GM18517 (cell line): ENCODE measurements around the gene RFK.
"Not testable (repeated sequence)": the region's sequence is repeated elsewhere in the genome, so short reads cannot be mapped to it uniquely, and the experiment has no call there.

Source experiments
- ATAC-seq: cut with Tn5 transposase; IDR thresholded peaks from one replicate; pipeline ENCODE4 v1.9.1; 2021; ENCODE audit warnings: mild to moderate bottlenecking, moderate library complexity; ENCODE audit not compliant: unreplicated experiment

RFK gene

DNA sequence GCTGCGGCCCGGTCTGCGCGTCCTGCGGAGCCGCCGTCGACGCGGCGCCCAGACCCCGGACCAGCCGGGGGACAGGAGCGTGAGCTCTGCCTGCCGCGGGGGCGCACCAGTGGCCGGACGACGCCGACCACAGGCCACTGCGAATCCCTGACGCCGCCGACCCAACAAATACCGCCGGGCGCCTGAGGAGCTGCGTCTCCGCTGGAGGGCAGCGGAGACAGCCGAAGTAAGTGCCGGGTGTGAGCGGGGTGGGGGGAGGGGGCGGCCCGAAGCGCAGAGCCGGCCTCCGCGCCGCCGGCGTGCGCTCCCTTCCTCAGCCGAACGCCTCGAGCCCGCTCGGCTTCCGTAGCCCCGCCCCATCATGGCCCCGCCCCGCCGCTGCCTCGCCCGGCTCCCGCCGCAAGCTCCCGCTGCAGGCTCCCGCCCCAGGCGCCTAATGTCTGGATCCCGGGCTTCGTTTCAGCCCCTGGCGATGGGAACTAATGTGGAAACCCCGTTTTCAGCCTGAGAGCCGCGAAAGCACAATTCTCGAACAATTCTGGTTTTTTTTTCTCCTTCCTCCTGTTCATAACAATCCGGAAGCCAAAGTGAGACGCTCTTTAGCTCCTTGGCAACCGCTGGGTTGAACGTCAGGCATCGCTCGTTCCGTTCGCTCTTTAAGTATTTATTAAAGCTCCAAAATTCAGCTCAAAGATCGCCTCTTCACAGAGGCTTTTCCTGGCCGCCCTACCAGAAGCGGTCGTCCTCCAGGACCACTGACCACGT lies at the start of gene RFK:
Gene RFK (minus strand): TSS at position 232 of the 765 bp plus-strand sequence. CDS start 255 bp downstream, outside the sequence.
- ATAC-seq, result peak; percentile 81

DNA sequence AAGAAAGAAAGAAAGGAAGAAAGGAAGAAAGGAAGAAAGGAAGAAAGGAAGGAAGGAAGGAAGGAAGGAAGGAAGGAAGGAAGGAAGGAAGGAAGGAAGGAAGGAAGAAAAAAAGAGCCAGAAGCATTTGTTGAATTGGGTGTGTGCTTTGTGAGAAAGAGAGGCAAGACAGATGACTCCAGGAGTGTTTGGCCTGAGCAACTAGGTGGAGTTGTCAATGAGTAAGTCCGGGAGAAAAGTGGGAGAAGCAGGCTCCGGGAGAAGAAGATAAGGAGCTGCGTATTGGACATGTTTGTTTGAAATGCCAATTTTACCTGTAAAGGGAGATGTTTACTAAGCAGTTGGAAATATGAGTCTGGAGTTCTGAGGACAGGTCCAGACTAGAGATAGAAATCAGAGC lies 49.7 kb upstream of the RFK start:
- ATAC-seq, result no peak

DNA sequence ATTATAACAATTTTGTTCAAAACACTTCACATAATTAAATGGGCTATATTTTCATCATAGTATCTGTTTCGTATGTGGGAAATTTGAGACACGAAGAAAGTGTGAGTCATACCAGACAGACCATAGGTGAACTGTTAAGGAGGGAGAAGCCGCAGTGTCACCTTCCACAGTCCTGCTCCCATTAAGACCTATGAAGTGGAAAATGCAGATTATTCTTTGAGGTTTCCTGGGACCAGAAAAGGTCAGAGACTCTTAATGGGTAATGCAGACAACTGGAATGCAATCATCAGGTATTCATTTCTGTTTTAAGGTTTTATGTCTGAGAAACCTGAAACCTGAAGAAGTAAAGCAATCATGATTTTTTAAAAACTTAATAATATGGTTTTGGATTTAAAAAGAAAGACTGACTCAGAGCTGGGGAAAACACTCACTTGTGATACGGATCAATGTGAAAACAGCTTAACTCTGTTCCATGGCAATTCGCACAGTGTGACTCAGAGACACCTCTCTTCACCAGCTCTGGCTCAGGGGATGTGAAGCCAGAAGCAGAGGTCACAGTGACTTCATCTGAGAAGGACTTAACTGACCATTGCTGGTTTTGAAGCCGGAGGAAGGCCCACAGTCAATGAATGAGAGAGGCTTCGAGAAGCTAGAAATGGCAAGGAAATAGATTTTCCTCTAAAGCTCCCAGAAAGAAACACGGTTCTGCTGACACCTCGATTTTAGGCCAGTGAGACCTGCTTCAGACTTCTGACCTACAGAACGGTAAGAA lies 47.5 kb upstream of the RFK start:
- ATAC-seq, result peak; percentile 66

DNA sequence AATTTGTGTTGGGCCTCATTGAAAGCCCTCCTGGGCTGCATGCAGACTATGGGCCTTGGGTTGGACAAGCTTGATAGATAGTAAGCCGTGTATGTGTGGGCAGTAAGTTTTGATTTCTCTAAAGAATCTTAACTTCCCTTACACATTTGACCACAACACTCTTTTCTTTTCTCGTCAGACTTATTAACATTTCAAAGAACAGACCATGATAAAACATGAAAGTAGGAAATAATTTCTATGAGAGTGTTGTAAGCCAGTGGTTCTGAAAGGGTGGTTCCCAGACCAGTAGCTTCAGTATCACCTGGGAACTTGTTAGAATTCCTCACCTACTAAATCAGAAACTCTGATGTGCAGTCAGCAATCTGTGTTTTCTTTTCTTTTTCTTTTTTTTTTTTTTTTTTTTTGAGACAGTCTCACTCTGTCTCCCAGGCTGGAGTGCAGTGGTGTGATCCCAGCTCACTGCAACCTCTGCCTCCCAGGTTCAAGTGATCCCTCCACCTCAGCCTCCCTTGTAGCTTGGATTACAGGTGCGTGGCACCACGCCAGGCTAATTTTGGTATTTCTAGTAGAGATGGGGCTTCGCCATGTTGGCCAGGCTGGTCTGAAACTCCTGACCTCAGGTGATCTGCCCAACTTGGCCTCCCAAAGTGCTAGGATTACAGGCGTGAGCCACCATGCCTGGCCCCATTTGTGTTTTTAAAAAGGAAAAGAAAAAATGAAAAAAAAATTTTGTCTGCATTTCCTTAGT lies 44.8 kb upstream of the RFK start:
- ATAC-seq, result peak; percentile 84

DNA sequence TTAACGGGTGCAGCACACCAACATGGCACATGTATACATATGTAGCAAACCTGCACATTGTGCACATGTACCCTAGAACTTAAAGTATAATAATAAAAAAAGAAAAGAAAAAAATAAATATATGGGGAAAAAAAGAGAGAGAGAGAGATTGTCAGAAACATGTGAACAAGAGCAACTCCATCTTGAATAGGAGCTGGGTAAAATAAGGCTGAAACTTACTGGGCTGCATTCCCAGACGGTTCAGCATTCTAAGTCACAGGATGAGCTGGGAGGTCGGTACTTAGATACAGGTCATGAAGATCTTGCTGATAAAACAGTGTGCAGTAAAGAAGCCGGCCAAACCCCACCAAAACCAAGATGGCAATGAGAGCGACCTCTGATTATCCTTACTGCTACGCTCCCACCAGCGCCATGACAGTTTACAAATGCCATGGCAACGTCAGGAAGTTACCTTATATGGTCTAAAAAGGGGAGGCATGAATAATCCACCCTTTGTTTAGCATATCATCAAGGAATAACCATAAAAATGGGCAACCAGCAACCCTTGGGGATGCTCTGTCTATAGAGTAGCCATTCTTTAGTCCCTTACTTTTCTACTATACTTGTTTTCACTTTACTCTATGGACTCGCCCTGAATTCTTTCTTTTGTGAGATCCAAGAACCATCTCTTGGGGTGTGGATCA lies 42.9 kb upstream of the RFK start:
- ATAC-seq, result not testable (repeated sequence)

DNA sequence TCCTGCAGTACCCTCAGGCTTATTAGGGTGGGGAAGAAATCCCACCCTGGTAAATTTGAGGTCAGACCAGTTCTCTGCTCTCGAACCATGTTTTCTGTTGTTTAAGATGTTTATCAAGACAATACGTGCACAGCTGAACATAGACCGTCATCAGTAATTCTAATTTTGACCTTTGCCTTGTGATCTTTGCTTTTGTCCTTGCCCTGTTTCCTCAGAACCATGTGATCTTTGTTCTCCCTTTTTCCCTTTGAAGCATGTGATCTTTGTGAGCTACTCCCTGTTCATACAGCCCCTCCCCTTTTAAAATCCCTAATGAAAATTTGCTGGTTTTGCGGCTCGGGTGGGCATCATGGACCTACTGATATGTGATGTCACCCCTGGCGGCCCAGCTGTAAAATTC lies 40.7 kb upstream of the RFK start:
- not testable (repeated sequence) for ATAC-seq

DNA sequence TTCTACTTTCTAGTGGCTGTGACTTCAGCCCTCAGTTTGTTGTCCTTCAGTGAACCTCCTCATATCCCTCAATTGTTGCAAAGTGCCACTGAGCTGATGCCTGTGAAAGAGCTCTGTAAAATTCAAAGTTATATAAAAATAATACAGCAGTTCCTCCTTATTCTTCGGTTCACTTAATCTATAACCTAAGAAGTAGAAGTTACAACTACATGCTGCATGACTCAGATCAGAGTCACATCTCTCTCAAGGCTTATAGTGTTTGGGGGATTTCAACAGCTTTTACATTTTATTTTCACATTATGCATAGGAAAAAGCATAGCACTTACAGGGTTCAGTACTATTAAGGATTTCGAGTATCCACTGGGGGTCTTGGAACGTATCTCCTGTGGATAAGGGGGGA lies 39.6 kb upstream of the RFK start:
- no peak for ATAC-seq

DNA sequence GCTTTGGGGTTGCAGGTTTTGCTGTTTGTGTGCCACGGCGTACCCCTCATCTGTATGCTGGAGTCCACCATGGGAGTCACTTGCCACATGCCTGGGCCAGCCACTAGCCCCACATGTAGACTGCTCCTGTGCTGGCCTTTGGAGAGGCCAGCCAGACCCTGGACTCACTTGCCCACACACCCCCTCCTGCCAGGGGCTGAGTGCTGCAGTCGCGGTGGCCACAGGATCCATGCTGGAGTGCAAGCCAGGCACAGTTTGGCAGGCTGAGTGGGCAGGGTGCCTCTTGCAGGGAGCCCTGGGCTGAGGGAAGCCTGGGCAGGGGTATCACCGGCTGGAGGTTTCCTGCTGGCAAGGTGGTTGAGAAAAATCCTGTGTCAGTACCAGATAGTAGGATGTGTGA lies 39.2 kb upstream of the RFK start:
- ATAC-seq, result no peak

DNA sequence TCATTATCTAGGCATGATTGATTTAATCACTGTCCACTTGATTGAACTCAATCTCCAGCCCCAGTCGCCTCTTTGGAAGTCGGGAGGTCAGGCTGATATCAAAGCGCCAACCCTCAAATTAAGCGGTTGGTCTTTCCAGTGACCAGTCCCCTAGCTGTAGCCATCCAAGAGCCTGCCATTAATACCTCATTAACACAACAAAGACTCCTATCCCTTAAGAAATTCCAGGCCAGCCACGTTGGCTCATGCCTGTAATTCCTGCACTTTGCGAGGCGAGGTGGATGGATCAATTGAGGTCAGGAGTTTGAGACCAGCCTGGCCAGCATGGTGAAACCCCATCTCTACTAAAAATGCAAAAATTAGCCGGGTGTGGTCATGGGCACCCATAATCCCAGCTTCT lies 37.4 kb upstream of the RFK start:
- no peak for ATAC-seq

DNA sequence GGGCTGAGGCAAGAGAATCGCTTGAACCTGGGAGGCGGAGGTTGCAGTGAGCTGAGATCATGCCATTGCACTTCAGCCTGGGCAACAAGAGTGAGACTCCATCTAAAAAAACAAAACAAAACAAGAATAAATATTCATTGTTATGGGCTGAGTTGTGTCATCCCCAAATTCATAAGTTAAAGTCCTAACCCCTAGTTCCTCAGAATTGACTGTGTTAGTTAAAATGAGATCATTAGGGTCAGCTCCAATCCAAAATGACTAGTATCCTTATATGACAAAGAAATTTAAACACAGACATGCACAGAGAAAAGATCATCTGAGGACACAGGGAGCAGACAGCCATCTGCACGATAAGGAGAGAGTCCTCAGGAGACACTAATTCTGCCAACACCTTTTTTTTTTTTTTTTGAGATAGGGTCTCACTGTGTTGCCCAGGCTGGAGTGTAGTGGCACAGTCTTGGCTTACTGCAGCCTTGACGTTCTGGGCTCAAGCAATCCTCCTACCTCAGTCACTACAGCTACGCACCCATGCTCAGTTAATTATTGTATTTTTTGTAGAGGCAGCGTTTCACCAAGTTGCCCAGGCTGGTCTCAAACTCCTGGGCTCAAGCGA lies 32.7 kb upstream of the RFK start:
- no peak for ATAC-seq

DNA sequence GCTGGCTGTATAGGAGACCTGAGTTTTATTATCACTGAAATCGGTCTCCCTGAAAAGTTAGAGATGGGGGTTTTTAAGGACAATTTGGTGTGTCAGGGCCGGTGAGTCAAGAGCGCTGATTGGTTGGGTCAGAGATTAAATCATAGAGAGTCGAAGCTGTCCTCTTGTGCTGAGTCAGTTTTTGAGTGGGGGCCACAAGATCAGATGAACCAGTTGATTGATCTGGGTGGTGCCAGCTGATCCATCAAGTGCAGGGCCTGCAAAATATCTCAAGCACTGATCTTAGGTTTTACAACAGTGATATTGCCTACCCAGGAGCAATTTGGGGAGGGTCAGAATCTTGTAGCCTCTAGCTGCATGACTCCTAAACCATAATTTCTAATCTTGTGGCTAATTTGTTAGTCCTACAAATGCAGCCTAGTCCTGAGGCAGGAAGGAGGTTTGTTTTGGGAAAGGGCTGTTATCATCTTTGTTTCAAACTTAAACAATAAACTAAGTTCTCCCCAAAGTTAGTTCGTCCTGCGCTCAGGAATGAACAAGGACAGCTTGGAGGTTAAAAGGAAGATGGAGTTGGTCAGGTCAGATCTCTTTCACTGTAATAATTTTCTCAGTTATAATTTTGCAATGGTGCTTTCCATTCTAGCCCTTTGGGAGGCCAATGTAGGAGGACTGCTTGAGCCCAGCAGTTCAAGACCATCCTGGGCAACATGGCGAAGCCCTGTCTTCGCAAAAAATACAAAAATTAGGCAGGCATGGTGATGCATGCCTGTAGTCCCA lies 31.6 kb upstream of the RFK start:
- no peak for ATAC-seq

DNA sequence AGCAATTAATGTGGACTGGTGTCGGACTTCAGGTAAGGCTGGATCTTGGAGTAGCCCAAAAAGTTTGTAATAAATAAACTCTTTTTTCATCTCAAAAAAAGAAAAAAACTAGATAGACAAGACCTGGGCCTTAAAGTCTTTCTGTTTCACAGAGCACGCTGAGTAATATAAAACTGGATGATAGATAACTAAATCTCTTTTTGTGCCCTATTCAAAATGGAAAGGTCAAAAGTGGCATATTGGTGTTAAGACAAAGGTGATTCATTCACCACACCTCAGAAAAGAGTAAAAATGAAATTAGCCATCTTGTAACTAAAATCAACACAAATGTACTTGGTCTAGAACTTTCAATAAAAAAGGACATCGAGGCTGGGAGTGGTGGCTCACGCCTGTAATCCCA lies 30.3 kb upstream of the RFK start:
- no peak for ATAC-seq

DNA sequence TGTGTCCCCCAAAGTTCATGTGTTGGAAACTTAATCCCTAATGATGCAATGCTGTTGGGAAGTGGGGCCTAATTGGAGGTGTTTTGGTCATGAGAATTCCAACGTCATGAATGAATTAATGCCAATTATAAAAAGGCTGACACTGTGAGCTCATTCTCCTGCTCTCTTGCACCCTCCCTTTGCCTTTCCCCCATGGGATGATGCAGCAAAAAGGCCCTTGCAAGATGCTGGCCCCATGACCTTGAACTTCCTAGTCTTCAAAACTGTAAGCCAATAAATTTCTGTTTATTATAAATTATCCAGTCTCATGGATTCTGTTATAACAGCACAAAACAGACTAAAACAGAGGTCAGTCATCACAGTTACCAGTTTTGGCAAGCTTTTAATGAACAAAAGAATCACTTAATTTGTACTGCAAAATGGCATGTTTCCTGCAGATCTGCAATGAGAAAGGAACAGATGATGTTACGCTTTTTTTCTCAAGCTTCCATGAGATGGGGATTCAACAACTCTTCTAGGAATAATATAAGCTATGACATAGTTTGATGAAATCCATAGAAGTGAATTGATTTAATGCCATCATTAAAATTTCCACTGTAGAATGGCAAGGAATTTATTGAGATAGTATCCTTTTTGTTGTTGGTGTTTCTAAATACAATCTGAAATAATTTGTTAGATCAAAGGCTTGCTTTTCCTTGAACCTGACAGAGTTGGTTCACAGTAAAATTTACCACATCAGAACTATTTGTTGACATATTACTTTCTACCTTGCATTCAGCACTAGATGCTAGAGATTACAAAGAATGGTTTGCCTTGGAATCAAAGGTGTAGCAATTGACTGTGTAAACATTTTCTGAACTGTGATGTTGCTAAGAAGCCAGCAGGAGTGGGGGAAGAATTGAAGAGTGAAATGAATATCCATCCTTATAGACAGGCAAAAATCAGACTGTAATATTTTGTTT lies 29.3 kb upstream of the RFK start:
- no peak for ATAC-seq

DNA sequence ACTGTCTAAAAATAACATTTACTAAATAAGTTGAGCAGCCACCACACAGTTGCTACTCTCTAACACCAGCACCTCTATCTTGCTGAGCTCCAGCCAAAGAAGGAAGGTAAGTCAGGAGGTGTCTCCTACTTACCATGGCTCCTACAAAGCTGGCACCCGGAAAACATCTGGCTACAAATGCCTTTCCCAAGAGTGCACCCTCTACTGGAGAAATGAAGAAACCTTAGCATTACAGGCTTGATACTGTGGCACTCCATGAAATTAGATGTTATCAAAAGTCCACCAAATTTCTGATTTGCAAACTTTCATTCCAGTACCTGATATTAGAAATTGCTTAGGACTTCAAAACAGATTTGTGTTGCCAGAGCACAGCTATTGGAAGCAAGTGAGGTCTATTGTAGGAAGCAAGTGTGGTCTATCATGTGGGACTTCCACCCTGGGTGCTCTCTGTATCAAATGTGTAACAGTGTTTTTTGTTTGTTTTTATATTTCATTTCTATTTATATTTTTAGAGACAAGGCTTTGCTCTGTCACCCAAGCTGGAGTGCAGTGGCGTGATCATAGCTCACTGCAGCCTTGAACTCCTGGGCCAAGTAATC lies 25.7 kb upstream of the RFK start:
- ATAC-seq, result no peak

DNA sequence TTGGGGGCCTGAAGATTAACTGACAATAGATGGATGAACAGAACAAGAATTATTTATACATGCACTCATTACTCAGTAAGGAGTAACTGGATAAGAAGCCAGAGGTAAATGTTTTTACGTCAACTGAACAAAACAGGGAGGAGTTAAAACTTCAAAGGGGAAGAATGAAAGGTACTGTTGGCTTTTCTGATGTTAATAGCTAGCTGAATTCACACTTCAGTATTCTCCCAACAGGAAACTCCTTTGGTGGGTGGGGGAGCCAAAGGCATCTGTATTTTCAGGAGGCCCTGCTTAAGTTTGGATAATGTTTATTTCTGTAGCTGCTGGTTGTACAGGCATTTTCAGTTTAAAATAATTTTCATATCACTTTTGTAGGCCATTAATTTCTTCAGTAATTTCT lies 23.2 kb upstream of the RFK start:
- no peak for ATAC-seq

DNA sequence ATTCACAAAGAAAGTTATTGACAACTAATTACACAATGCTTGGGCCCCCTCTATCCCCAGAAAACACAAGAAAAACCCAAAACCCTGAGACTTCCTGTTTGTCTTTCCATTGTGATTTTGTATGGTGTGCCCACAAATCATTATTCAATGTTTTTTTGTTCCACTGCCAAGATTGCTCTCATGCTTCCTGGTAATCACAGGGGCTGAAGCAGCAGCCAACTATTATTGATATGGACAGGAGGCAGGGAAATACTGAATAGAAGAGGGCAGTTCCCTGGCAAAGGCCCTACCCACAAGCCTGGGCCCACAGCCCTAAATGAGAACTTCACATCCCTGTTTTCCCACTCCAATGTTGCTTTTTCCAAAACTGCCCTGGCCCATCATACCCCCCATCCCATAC lies 21.5 kb upstream of the RFK start:
- ATAC-seq, result no peak

DNA sequence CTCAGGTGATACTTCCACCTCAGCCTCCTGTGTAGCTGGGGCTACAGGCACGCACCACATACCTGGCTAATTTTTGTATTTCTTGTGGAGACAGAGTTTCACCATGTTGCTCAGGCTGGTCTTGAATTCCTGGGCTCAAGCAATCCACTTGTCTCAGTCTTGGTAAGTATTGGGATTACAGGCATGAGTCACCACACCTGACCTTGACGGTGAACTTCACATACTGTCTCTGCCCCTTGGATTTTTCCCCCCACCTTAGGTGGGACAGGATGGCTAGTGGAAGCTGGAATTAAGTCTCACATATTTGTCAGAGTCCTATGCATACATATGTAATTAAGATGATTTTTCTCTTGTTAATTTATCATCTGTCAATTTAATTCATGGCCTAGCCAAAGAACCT lies 20.9 kb upstream of the RFK start:
- ATAC-seq, result no peak

DNA sequence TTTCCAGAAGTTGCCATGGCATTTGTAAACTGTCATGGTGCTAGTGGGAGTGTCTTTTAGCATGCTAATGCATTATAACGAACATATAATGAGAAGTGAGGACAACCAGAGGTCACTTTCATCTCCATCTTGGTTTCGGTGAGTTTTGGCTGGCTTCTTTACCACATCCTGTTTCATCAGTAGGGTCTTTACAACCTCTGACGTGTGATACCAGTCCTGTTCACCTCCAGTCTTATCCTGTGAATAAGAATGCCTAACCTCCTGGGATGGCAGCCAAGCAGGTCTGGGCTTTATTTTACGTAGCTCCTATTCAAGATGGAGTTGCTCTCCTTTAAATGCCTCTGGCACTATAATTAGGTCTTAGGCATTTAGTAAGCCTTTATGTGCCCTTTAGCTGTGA lies 20.4 kb upstream of the RFK start:
- ATAC-seq, result no peak
